Measurements from ENCODE around the gene SERPINI1.

SERPINI1 gene

DNA sequence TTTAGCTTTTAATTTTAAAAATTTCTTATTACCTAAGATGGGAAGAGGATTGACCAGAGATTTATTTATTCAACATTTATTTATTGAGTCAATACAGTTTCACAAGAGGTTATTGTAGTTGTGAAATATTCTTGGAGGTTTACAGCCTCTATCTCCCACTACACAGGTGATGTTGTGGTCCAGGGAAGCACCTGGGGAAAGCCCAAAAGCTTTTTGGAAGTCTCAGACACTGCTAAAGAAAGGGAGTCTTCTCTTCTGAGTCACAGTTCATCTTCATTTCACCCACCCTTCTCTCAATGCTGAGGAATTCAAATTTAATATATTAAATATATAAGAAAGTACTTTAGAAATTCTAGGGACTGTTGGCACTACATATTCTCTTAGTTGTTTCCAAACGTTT lies 41.8 kb downstream of the SERPINI1 start:
- no peak for DNase-seq
- no peak for ATAC-seq (replicated peaks)
- Mint-ChIP-seq H3K36me3 (ENCODE audit: insufficient read depth) (no peaks in the 10 kb centered on the region), H3K4me1 (ENCODE audit: low read depth in 2 of 2) (peaks cover 0 to 4% of the 10 kb centered on the region in 2 donors), H3K4me3 (no peak overlapping the region), H3K9me3 (peaks cover 0 to 6% of the 10 kb centered on the region in 2 donors), H3K27ac (no peak overlapping the region), H3K27me3 (no peaks in the 10 kb centered on the region)

DNA sequence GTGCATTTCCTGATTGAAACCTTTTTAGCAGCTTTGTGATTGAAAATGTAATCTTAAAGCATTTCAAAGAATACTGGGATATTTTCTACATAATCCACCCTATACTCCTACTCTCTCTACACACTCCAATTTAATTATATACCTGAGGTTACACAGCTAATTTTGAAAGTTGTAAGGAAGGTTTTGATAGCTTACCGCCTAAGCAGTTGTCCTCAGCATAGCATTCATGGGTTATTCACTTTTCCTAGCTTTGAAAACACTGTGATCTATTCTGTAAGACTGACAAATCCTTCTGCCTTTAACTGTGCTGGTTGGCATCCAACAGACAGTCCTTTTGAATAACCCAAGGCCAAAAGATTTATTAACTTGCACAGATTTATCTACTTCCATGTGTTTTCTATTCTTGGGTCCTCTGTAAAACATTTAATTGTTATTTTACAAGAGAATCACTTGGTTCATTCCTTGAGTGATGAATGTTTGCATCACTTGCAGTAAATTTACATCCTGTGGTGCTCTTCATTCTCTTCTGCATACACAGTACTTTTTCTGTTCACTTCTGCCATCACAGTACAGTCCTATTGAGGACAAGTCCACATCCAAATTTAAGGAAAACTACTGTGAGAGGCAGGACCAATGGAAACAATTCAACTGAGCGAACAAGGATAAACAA lies 44.8 kb downstream of the SERPINI1 start:
- ATAC-seq (replicated peaks) (no peak), DNase-seq (no peak)
- Mint-ChIP-seq H3K27ac (no peak overlapping the region), H3K9me3 (peaks cover 0 to 6% of the 10 kb centered on the region in 2 donors), H3K36me3 (ENCODE audit: insufficient read depth) (no peaks in the 10 kb centered on the region), H3K4me1 (ENCODE audit: low read depth in 2 of 2) (no peaks in the 10 kb centered on the region), H3K27me3 (no peaks in the 10 kb centered on the region), H3K4me3 (no peak overlapping the region)

DNA sequence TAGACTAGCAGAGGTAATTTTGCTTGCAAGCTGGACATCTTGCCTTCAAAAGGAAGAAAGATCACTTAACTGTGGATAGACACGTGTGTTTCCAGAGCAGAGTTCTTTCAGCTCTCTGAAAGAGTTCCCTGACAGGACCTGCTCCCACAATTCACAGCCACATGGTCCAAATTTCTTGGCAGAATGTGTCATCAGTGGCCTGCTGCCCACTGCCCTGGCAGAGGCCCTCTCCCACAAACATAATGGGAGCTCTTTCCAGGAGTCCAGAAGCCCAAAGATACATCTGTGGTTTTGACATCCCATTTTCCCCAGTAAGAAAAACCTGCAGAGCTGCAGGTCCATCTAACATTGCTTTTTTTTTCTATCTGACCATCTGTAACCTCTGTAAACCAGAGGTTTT lies 48.3 kb downstream of the SERPINI1 start:
- no peaks in the 10 kb centered on the region for H3K27me3 Mint-ChIP-seq
- H3K36me3 Mint-ChIP-seq (ENCODE audit: insufficient read depth), result no peaks in the 10 kb centered on the region
- DNase-seq (no peak), ATAC-seq (replicated peaks) (no peak)
- H3K9me3 Mint-ChIP-seq, result no peaks in the 10 kb centered on the region
- no peak overlapping the region for H3K4me3 Mint-ChIP-seq
- no peaks in the 10 kb centered on the region for H3K4me1 Mint-ChIP-seq (ENCODE audit: low read depth in 2 of 2)
- no peak overlapping the region for H3K27ac Mint-ChIP-seq

DNA sequence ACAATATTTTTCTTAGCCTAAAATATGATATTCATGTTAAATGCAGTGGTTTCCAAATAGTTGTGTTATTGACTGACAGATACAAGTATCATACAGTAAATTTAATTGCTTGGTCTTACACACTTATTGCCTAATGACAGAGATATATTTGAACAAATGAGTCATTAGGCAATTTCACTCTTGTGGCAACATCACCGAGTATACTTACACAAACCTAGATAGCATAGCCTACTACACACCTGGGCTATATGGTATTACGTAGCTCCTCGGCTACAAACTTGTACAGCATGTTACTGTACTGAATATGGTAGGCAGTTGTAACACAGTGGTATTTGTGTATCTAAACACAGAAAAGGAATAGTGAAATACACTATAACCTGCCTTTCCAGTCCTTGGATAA lies 50.3 kb downstream of the SERPINI1 start:
- Mint-ChIP-seq H3K27ac (no peak overlapping the region), H3K9me3 (no peaks in the 10 kb centered on the region), H3K27me3 (no peaks in the 10 kb centered on the region), H3K4me1 (ENCODE audit: low read depth in 2 of 2) (no peaks in the 10 kb centered on the region), H3K4me3 (no peak overlapping the region), H3K36me3 (ENCODE audit: insufficient read depth) (no peaks in the 10 kb centered on the region)
- ATAC-seq (replicated peaks) (no peak), DNase-seq (no peak)

DNA sequence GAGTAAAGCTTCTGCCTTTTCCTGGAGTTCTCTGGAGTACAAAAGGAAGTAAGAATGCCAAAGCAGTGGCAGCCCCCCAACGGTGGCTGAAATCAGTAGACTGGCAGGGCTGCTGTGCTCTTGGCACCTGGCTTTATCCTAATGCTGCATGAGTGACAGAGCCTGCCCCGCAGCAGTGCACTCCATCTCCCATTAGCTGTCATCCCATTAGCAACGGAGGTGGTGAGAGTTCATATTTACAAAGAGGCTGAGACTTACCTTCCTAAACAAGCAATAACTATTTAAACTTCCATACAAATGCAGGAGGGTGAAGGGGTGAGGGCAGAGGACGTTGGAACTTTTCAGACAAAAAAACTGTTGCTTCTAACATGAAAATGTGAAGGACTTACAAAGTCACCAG lies 51.9 kb downstream of the SERPINI1 start:
- no peaks in the 10 kb centered on the region for H3K4me1 Mint-ChIP-seq (ENCODE audit: low read depth in 2 of 2)
- no peak overlapping the region for H3K27ac Mint-ChIP-seq
- no peaks in the 10 kb centered on the region for H3K27me3 Mint-ChIP-seq
- H3K4me3 Mint-ChIP-seq, result no peak overlapping the region
- H3K9me3 Mint-ChIP-seq, result no peaks in the 10 kb centered on the region
- H3K36me3 Mint-ChIP-seq (ENCODE audit: insufficient read depth), result no peaks in the 10 kb centered on the region
- DNase-seq (no peak), ATAC-seq (replicated peaks) (no peak)

DNA sequence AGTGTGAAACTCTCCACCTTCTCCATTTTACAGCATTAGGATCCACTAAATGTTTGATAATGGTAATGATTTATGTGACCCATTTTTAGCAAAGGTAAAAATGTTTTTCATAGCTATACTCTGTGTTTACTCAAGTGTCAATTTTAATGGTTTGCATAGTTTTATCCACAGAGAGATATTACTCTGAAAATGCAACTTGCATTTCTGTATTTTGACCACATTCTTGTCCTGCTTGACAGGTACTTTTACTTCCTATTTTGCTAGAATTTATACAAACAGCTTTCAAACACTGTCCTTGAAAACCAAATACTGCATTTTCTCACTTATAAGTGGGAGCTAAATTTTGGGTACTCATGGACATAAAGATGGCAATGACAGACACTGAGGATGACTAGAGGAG lies 62.9 kb downstream of the SERPINI1 start:
- H3K4me3 Mint-ChIP-seq, result no peak overlapping the region
- H3K4me1 Mint-ChIP-seq (ENCODE audit: low read depth in 2 of 2), result no peaks in the 10 kb centered on the region
- no peaks in the 10 kb centered on the region for H3K36me3 Mint-ChIP-seq (ENCODE audit: insufficient read depth)
- no peak overlapping the region for H3K27ac Mint-ChIP-seq
- H3K27me3 Mint-ChIP-seq, result no peaks in the 10 kb centered on the region
- no peak for DNase-seq
- ATAC-seq (replicated peaks), result no peak
- no peaks in the 10 kb centered on the region for H3K9me3 Mint-ChIP-seq

DNA sequence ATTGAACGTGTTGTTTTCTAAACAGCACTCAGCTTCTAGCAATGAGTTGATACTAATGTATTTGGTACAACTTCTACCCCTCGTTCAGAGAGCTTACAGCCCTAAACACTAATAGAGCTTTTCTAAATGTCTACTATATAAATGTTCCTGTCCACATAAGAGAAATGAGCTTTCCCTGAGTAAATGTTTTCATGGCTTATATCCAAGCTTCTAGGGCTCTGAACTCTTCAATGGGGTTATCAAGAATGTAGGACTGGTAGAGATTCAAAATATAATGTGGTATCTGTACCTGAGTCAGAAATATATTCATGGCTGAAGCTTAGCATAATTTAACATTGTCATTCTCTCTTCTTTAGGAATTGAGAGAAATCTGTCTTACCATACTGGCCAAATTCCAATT lies 73.4 kb downstream of the SERPINI1 start:
- DNase-seq, result no peak
- no peak for ATAC-seq (replicated peaks)
- H3K4me1 Mint-ChIP-seq (ENCODE audit: low read depth in 2 of 2), result no peaks in the 10 kb centered on the region
- no peaks in the 10 kb centered on the region for H3K27me3 Mint-ChIP-seq
- no peaks in the 10 kb centered on the region for H3K36me3 Mint-ChIP-seq (ENCODE audit: insufficient read depth)
- H3K4me3 Mint-ChIP-seq, result no peak overlapping the region
- no peak overlapping the region for H3K27ac Mint-ChIP-seq
- no peaks in the 10 kb centered on the region for H3K9me3 Mint-ChIP-seq

DNA sequence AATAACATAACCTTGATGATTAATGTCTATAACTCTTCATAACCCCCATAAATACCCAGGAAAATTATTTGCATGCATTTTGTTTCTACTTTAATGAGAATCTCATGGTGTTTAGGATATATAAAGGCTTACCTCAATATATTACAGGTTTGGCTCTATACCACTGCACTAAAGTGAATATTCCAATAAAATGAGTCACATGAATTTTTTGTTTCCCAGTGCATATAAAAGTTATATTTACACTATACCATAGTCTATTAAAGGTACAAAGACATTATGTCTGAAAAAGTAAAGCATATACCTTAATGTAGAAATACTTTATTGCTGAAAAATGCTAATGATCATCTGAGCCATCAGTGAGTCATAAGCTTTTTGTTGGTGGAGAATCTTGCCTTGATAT lies 74.7 kb downstream of the SERPINI1 start:
- DNase-seq, result no peak
- H3K4me3 Mint-ChIP-seq, result no peak overlapping the region
- H3K4me1 Mint-ChIP-seq (ENCODE audit: low read depth in 2 of 2), result no peaks in the 10 kb centered on the region
- no peaks in the 10 kb centered on the region for H3K36me3 Mint-ChIP-seq (ENCODE audit: insufficient read depth)
- no peaks in the 10 kb centered on the region for H3K27me3 Mint-ChIP-seq
- H3K9me3 Mint-ChIP-seq, result no peaks in the 10 kb centered on the region
- no peak for ATAC-seq (replicated peaks)
- H3K27ac Mint-ChIP-seq, result no peak overlapping the region

DNA sequence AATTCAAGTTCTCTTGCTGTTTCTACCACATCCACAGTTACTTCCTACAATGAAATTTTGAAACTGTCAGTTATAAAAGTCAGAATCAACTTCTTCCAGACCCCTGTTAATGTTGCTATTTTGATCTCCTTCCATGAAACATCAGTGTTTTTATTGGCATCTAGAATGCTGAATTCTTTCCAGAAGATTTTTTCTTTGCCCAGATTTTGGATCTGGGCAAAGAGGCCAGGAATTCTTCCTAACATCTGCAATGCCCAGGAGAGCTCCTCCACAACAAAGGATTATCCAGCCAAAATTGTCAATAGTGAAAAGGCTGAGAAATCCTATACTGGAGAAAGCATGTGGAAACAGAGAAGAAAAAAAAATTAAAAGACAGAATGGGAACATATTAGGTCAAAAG lies 75.5 kb downstream of the SERPINI1 start:
- no peaks in the 10 kb centered on the region for H3K36me3 Mint-ChIP-seq (ENCODE audit: insufficient read depth)
- no peak overlapping the region for H3K4me3 Mint-ChIP-seq
- ATAC-seq (replicated peaks) (no peak), DNase-seq (no peak)
- no peaks in the 10 kb centered on the region for H3K27me3 Mint-ChIP-seq
- H3K4me1 Mint-ChIP-seq (ENCODE audit: low read depth in 2 of 2), result no peaks in the 10 kb centered on the region
- no peak overlapping the region for H3K27ac Mint-ChIP-seq
- no peaks in the 10 kb centered on the region for H3K9me3 Mint-ChIP-seq

DNA sequence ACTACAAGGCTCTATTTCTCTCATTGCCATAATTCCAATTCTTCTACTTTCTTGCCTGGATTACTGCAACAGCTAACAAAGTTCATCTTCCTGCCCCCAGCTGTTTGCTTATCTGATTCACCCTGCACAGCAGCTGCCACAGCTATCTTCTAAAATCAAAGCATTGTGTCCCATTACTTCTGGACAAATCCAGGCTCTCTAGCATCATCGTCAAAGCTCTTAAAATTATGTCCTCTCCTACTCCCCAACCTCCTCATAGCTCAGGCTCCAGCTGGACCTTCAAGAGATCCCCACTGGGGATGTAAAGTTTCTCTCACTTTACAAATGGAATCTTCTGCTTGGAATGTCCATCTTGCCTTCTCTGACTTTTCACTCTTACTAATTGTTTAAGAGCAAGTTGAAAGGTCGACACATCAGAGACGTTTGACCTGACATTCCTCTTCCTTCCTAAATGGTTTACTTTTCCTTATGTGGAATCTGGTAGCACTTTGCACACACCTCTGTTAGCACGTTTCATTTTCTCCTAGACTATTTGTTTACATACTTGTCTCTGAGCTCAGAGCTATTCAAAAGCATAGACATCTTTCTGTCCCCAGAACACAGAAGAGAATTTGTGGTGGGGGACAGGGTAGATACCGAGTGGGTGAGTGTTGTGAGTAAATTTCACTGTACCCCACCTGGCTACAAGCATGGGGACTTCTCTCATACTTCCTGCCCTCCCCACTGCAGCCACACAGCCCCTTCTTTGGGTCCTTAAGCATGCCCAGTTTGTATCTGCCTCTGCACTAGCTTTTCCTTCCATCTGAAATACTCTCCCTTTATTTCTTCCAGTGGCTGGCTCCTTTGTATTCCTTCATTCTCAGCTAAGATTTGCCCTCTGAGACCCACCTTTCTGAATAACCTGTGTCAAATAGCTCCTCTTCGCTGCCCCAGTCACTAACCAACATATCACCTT lies 77.9 kb downstream of the SERPINI1 start:
- DNase-seq (no peak), ATAC-seq (replicated peaks) (no peak)
- H3K4me3 Mint-ChIP-seq, result no peak overlapping the region
- H3K36me3 Mint-ChIP-seq (ENCODE audit: insufficient read depth), result no peaks in the 10 kb centered on the region
- H3K27me3 Mint-ChIP-seq, result no peaks in the 10 kb centered on the region
- H3K27ac Mint-ChIP-seq, result no peak overlapping the region
- H3K9me3 Mint-ChIP-seq, result no peaks in the 10 kb centered on the region
- no peaks in the 10 kb centered on the region for H3K4me1 Mint-ChIP-seq (ENCODE audit: low read depth in 2 of 2)

DNA sequence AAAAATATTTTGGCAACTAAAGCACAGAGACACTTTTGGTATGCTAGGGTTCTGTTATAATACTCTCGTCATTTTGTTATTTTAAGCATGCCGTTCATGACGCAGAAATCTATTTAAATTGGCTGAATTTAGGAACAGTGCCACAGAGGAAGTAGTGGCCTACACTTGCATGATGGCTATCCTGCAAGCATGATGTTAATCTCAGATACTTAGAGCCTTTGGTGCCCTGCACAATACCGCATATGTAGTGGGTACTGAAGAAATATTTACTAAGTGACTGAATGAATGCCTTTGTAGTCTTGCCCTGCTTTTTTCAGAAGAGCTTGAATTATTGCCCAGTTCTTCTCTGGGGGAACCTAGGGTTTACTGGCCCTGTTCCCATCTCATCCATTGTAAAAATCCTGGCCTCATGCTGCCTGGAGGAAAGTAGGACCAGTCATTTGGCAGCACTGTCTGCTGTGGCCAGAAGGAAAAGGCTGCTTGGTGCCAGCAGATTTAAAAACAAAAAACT lies 79.0 kb downstream of the SERPINI1 start:
- H3K27me3 Mint-ChIP-seq, result no peaks in the 10 kb centered on the region
- no peaks in the 10 kb centered on the region for H3K36me3 Mint-ChIP-seq (ENCODE audit: insufficient read depth)
- DNase-seq, result no peak
- no peak overlapping the region for H3K4me3 Mint-ChIP-seq
- H3K27ac Mint-ChIP-seq, result no peak overlapping the region
- ATAC-seq (replicated peaks), result no peak
- no peaks in the 10 kb centered on the region for H3K4me1 Mint-ChIP-seq (ENCODE audit: low read depth in 2 of 2)
- no peaks in the 10 kb centered on the region for H3K9me3 Mint-ChIP-seq

DNA sequence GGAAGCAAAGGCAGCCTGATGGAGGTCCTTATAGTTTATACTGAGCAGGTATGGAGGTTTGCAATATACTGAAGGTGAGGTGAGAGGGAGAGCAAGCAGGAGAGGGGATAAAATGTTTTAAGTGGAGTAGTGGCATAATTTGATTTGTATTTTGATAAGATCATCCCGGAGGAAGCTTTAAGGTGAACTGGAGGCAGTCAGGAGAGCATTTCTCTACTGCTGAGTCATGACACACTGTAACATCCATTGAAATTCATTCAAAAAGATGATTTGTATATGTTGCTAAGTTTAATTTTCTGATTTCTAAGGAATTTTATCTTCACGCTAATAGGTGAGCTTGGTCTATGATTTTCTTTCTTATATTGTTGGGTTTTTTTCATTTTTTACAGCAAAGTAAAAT lies 81.4 kb downstream of the SERPINI1 start:
- DNase-seq (no peak), ATAC-seq (replicated peaks) (no peak)
- no peak overlapping the region for H3K4me3 Mint-ChIP-seq
- no peaks in the 10 kb centered on the region for H3K9me3 Mint-ChIP-seq
- H3K27me3 Mint-ChIP-seq, result no peaks in the 10 kb centered on the region
- no peaks in the 10 kb centered on the region for H3K36me3 Mint-ChIP-seq (ENCODE audit: insufficient read depth)
- H3K27ac Mint-ChIP-seq, result no peak overlapping the region
- no peaks in the 10 kb centered on the region for H3K4me1 Mint-ChIP-seq (ENCODE audit: low read depth in 2 of 2)

DNA sequence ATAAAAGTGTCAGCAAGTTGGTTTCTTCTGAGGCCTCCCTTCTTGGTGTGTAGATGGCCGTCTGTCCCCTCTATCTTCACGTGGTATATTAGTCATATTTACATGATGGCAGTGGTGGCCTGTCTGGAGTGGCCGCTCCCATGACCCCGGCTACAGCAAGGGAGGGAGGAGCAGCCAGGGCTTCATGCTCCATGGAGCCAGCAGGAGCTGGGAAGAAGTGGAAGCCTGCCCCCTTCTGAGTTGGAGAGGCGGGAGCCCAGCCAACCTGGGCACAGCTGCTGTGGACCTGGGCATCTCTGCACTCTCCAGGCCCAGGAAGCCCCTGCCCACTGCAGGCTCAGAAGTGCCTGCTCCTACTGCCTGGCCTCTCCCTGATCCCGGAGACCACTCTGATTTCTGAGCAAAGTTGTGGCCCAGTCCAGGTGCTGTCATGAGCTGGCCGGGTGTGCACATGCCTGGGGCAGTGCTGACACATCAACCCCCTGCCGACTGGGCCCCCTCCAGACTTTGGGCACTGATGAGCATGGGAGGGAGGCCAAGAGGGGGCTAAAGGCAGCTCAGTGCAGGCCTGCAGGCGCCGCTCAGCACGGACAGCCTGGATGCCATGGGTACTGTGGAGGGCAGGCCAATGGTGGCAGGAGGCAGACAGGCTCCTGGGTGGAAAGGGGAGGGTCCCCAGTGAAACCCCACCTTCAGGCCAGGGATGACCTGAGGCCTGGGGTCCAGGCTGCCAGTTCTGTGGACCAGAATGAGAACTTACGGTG lies 84.8 kb downstream of the SERPINI1 start:
- no peaks in the 10 kb centered on the region for H3K27me3 Mint-ChIP-seq
- no peak overlapping the region for H3K4me3 Mint-ChIP-seq
- no peaks in the 10 kb centered on the region for H3K36me3 Mint-ChIP-seq (ENCODE audit: insufficient read depth)
- no peaks in the 10 kb centered on the region for H3K9me3 Mint-ChIP-seq
- no peaks in the 10 kb centered on the region for H3K4me1 Mint-ChIP-seq (ENCODE audit: low read depth in 2 of 2)
- DNase-seq (no peak), ATAC-seq (replicated peaks) (no peak)
- no peak overlapping the region for H3K27ac Mint-ChIP-seq

Data from effector memory CD8-positive, alpha-beta T cell (primary cell).